Esophagus squamous epithelium (tissue), 5 donors: ENCODE results near the gene KDM4C. TPM values are rescaled to one million over a fixed set of nuclear protein-coding genes. Genes with fewer than 3 reads are reported as not detected.

Experiments used
- DNase-seq: peaks from one replicate; lab custom pipeline; 2025; lab: John Stamatoyannopoulos, UW
- H3K27ac ChIP-seq, 4 donors: fragments of 200-600 bp; sonication (generic); one replicate each; pipeline ENCODE4 v1.5.1; 2016 to 2019; ENCODE audit warnings: mild to moderate bottlenecking in 1 of 4
- H3K27me3 ChIP-seq, 4 donors: fragments of 200-600 bp; sonication (generic); 1 replicate in 3 of 4; 2 replicates in 1 of 4; pipeline versions ENCODE4 v1.5.1 to v1.6.0; 2017 to 2021; ENCODE audit warnings: antibody characterized with exemption in 1 of 4
- H3K36me3 ChIP-seq, 3 donors: fragments of 200-600 bp; sonication (generic); one replicate each; pipeline ENCODE4 v1.5.1; 2016 to 2019
- H3K4me1 ChIP-seq, 3 donors: fragments of 200-600 bp; sonication (generic); one replicate each; pipeline ENCODE4 v1.5.1; 2017 to 2019
- H3K4me3 ChIP-seq, 4 donors: fragments of 200-600 bp; sonication (generic); 1 replicate in 3 of 4; 2 replicates in 1 of 4; pipeline ENCODE4 v1.5.1; 2016 to 2019; ENCODE audit warnings: mild to moderate bottlenecking in 2 of 4, moderate library complexity in 1 of 4
- H3K9me3 ChIP-seq, 3 donors: fragments of 200-600 bp; sonication (generic); one replicate each; pipeline ENCODE4 v1.5.1; 2016 to 2019
- CTCF ChIP-seq, 6 experiments: fragments of 450-650 bp in 4 of 6; fragments of 200-600 bp in 2 of 6; sonication (generic) in 2 of 6; IDR thresholded peaks; one replicate each; pipeline ENCODE4 v1.5.1; 2016 to 2019; ENCODE audit warnings: antibody characterized with exemption in 6 of 6, mild to moderate bottlenecking in 4 of 6, moderate library complexity in 4 of 6
- POLR2A ChIP-seq, 4 donors: fragments of 450-650 bp; IDR thresholded peaks; one replicate each; pipeline ENCODE4 v1.6.1; 2017; ENCODE audit warnings: antibody characterized with exemption in 4 of 4, mild to moderate bottlenecking in 4 of 4, moderate library complexity in 3 of 4
- WGBS, 2 donors: methylation state at CpG; one replicate each; pipeline ENCODE4 v1.1.5; 2018; 5-methylcytosine and 5-hydroxymethylcytosine counted together
- intact Hi-C: fragments of 100-400 bp; cut with DNase I; formaldehyde crosslinking; loops from one replicate; pipeline ENCODE4 v1.15.0; 2022
- total RNA-seq, 4 donors: library from RNA; depleted of rRNA; stranded (reverse); fragments of >200 nt; gene quantifications; one replicate each; pipeline ENCODE4 v1.1.0, GENCODE V29; 2016
- donor health status: DM: yes; HTN: yes; CAD: no.

KDM4C gene
- total RNA-seq, 4 donors from 2014 or later: 12.5 to 43.9 (median 22.9) TPM

- intact Hi-C loops: no loop called here
- no peaks in the 10 kb centered on the region for H3K36me3 ChIP-seq
- TF ChIP-seq POLR2A (IDR thresholded peaks at IDR 0.05) (peak in 1 of 4 donors; percentile 57), CTCF (IDR thresholded peaks at IDR 0.05) (no peak)
- peak overlapping the region; percentile 36 to 53 (median 42) for H3K27ac ChIP-seq
- 30 to 39% methylated on average over 16 to 26 of the region's 61 CpGs for WGBS, 2 donors
- H3K9me3 ChIP-seq: no peaks in the 10 kb centered on the region
- peaks cover 4 to 13% (median 8%) of the 10 kb centered on the region in 3 donors for H3K4me1 ChIP-seq
- H3K27me3 ChIP-seq: no peaks in the 10 kb centered on the region
- no peak for DNase-seq
- peak overlapping the region; percentile 42 to 70 (median 48) for H3K4me3 ChIP-seq
Observed at GRCh38 chr9:6715755-6716643, 41.8 kb upstream of the KDM4C start.

GRCh38 chr9:6716766-6717165, 41.0 kb upstream of the KDM4C start:
- Histone ChIP-seq H3K4me1 (peaks cover 4 to 13% (median 8%) of the 10 kb centered on the region in 3 donors), H3K36me3 (no peaks in the 10 kb centered on the region), H3K9me3 (no peaks in the 10 kb centered on the region), H3K27ac (peak overlapping the region in 1 of 4 donors; percentile 53), H3K27me3 (no peaks in the 10 kb centered on the region), H3K4me3 (peak overlapping the region in 1 of 4 donors; percentile 47)
- TF ChIP-seq CTCF (IDR thresholded peaks at IDR 0.05) (no peak), POLR2A (IDR thresholded peaks at IDR 0.05) (no peak)
- 50 to 94% methylated on average over 4 to 5 of the region's 9 CpGs for WGBS, 2 donors
- intact Hi-C loops: no loop called here
- no peak for DNase-seq

- H3K4me3 ChIP-seq: no peak overlapping the region
- no peaks in the 10 kb centered on the region for H3K4me1 ChIP-seq
- no peaks in the 10 kb centered on the region for H3K27me3 ChIP-seq
- no peaks in the 10 kb centered on the region for H3K9me3 ChIP-seq
- no peak for DNase-seq
- H3K36me3 ChIP-seq: no peaks in the 10 kb centered on the region
- WGBS, 2 donors: 69 to 83% methylated on average over 2 of the region's 2 CpGs
- TF ChIP-seq CTCF (IDR thresholded peaks at IDR 0.05): no peak
- TF ChIP-seq POLR2A (IDR thresholded peaks at IDR 0.05): no peak
- intact Hi-C loops: no loop called here
- no peak overlapping the region for H3K27ac ChIP-seq
Observed at GRCh38 chr9:6723881-6724420, 33.8 kb upstream of the KDM4C start.

- H3K36me3 ChIP-seq: no peaks in the 10 kb centered on the region
- intact Hi-C loops: no loop called here
- H3K9me3 ChIP-seq: no peaks in the 10 kb centered on the region
- 92 to 100% methylated on average over 3 of the region's 3 CpGs for WGBS, 2 donors
- no peak overlapping the region for H3K27ac ChIP-seq
- DNase-seq: no peak
- no peaks in the 10 kb centered on the region for H3K27me3 ChIP-seq
- no peaks in the 10 kb centered on the region for H3K4me1 ChIP-seq
- H3K4me3 ChIP-seq: no peak overlapping the region
- TF ChIP-seq POLR2A (IDR thresholded peaks at IDR 0.05) (no peak), CTCF (IDR thresholded peaks at IDR 0.05) (no peak)
Observed at GRCh38 chr9:6733257-6733656, 24.5 kb upstream of the KDM4C start.

- Histone ChIP-seq H3K36me3 (no peaks in the 10 kb centered on the region), H3K4me3 (no peak overlapping the region), H3K27ac (no peak overlapping the region), H3K4me1 (no peaks in the 10 kb centered on the region), H3K9me3 (no peaks in the 10 kb centered on the region), H3K27me3 (no peaks in the 10 kb centered on the region)
- 83 to 88% methylated on average over 6 of the region's 6 CpGs for WGBS, 2 donors
- TF ChIP-seq CTCF (IDR thresholded peaks at IDR 0.05) (no peak), POLR2A (IDR thresholded peaks at IDR 0.05) (no peak)
- no peak for DNase-seq
- intact Hi-C loops: no loop called here
Observed at GRCh38 chr9:6733831-6734230, 23.9 kb upstream of the KDM4C start.
